GM18508 (cell line): ENCODE data around the gene JCAD.

Experiments used
- ATAC-seq: cut with Tn5 transposase; IDR thresholded peaks from one replicate; pipeline ENCODE4 v1.9.1; 2021; ENCODE audit warnings: moderate number of reproducible peaks; ENCODE audit not compliant: insufficient read depth, unreplicated experiment

Gene JCAD

GRCh38 chr10:30073767-30074060 lies 14.3 kb upstream of the JCAD start:
- ATAC-seq: no peak

DNA sequence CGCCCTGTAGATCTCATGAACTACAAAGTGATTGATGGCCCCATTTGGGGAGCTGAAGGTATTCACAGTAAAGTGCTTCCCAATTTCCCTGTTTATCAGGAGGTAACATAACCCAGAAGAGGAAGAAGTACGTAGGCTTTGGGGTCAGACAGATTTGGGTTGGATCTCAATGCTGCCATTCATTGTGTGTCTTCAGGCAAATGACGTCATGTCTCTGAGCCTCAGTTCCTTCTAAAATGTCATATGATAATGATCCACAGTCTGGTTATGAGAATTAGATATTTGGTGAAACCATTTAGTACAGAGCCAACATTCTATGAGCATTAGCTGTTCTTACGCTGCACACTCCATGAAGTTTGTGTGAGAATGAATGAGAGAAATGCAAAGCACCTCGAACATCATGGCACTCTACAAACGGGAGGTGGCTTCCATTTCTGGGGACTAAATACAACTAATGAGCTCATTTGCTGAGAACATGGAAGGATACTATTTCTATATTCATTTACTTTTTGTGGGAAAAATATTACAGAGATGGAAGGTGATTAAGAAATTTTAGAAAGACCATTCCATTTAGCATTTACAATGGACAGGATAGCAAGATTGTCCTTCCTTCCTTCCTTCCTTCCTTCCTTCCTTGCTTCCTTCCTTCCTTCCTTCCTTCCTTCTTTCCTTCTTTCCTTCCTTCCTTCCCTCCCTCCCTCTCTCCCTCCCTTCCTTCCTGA lies 13.8 kb upstream of the JCAD start:
- ATAC-seq: no peak

GRCh38 chr10:30072068-30072467 lies 12.7 kb upstream of the JCAD start:
- ATAC-seq: no peak

DNA sequence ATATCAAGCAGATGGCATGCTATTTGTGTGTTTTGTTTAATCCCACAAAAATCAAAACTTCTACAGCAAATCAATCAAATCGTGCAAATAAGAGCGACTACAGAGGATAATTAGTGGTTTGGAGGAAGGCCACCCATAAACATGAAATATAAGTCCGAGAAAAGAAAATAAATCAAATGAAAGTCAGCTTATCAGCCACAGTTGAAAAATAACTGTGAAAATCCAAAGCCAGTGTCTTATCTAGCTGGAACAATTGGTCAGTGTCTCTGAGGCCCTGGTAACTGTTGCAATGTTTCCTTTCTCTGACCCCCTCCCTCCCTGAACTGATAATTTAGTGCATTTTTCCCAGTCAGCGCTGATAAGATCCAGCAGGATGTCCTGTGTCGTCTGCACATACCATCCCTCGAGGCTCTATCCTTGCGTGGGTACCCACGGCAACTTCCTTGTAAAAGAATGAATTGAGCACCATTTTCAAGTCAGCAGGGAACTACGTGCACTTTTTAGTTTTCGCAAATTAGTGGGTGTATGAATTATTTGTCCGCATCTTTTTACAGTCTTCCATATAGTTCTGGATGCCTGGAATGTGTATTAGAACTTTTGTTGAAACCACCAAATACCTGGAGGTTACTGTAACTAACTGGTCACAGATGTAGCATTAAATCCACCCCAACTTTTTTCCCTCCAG lies 10.8 kb upstream of the JCAD start:
- no peak for ATAC-seq

DNA sequence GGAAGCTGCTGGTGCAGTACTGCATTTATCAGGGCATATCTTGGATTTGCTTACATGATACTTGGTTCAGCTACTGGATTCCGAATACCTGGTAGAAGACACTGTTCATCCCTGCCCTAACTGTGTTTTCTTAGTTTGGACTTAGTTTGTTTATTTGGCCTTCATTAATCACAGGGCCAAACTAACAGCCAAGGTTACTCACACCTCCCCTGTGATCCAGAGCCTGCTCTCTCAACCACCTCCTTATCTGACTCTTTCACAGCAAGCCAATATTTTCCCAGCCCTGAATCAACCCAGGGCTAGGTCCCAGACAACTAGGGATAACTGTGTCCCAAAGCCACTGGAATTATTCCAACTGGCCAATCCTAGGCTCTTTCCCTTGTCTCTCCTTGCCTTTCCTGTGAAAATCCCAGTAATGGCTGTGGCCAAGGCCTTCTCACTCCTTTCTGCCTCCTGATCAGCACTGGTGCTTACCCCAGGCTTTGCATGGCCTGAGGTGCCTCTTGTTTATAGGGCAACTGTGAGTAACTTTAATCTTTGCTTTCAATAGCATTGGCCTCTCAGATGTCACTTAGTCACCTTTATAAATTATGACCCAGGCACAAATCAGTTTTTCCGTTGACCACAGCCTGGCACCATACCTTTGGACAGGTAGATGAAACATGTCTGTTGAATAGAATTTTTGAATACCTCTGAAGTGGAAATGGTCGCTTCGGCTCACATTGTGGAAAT lies 9.3 kb upstream of the JCAD start:
- no peak for ATAC-seq

GRCh38 chr10:30063099-30063498 lies 3.7 kb upstream of the JCAD start:
- ATAC-seq: no peak

DNA sequence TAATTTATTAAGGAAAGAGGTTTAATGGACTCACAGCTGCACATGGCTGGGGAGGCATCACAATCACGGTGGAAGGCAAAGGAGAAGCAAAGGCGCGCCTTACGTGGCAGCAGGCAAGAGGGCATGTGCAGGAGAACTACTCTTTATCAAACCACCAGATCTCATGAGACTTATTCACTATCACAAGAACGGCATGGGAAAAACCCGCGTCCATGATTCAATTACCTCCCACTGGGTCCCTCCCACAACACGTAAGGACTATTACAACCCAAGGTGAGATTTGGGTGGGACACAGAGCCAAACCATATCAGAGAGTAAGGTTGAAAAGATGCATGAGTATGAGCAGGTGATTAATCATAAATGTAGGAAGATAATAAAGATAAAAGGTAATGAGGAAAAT lies 3.2 kb upstream of the JCAD start:
- ATAC-seq: no peak

- ATAC-seq: no peak
These were observed 2.7 kb upstream of the JCAD start for GRCh38 chr10:30062090-30062489.

DNA sequence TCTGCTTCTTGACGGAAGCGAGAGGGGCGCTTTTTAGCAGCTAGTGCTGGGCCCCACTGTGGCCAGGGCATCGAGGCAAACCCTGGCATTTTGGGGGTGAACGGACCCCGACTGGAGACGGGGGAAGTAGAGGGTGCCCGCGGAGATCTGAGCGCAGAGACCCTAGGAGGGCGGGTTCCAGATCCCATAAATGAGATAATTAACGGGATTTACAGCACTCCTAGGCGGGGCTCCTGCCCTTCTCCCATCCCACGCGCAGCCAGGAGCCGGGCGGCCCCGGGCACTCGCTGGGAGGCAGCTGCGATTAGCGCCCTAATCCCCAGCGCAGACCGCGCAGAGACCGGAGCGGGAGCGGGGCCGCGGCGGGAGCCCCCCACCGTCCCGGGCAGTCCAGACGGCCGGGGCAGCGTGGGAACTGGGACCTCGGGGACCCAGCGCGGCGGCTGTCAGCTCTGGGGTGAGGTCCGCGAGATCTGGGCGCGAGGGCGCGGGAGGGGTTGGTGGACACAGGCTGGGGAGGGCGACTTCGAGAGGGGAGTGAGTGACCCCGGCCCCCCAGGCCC lies 735 bp downstream of the JCAD start:
- no peak for ATAC-seq

- ATAC-seq: no peak
These were observed 1.4 kb downstream of the JCAD start for GRCh38 chr10:30057894-30058556.

DNA sequence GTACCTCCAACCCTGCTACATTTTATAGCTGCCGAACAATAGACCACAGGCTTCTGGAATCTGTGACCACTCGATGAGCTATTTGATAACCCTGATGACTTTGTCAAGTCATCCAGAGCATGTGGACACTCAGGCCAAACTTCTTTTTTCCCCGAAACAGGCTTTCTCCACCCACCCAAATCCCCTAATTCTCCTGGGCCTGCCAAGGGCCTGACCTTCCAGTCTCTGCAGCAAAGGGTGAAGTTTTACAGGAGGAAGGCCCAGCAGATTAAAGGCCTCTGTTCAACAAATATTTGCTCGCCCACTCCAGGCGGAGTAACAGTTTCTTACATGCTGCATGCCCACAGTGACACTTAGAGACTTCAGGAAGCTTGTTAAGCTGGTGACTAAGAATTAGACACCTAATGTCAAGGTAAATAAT lies 2.0 kb downstream of the JCAD start:
- no peak for ATAC-seq

GRCh38 chr10:30056767-30057355 lies 2.5 kb downstream of the JCAD start:
- ATAC-seq: no peak

GRCh38 chr10:30056281-30056680 lies 3.1 kb downstream of the JCAD start:
- ATAC-seq: no peak

- no peak for ATAC-seq
These were observed 4.1 kb downstream of the JCAD start for GRCh38 chr10:30055226-30055662.

- ATAC-seq: no peak
These were observed 7.3 kb downstream of the JCAD start for GRCh38 chr10:30052062-30052461.

DNA sequence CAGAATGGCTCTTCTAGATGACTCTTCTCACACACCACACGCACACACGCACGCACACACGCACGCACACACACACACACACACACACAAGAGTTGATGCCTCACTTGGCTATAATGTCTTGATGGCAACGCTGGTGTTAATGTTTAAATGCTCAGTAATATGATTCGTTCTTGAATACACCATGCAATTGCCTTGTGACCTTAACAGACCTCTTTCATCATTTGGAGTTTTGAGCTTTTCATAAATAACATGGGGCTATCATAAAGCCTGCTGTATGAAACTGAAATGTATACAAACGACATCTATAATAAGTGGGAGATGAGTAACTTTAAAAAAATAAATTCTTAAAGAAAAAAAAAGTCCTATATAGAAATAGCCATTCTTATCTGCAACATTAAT lies 8.2 kb downstream of the JCAD start:
- no peak for ATAC-seq

DNA sequence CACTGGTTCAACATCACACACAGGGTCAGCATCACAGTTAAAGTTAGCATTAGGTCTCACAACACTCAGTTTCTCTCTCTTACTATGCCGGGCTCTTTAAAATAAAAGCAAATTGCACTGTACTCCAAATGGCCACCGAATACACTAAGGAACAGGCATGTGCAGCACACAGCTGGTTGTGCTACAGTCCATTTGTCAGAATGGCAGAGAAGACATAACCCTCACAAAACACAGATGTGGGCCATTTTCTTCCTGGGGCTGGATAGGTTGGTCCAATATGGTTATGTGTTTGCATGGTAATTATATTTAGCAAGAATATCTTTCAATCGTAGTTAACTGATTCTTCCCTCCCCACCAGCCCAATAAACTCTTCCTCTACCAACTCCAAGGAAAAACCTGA lies 9.0 kb downstream of the JCAD start:
- ATAC-seq: no peak

GRCh38 chr10:30048768-30049517 lies 10.4 kb downstream of the JCAD start:
- no peak for ATAC-seq

DNA sequence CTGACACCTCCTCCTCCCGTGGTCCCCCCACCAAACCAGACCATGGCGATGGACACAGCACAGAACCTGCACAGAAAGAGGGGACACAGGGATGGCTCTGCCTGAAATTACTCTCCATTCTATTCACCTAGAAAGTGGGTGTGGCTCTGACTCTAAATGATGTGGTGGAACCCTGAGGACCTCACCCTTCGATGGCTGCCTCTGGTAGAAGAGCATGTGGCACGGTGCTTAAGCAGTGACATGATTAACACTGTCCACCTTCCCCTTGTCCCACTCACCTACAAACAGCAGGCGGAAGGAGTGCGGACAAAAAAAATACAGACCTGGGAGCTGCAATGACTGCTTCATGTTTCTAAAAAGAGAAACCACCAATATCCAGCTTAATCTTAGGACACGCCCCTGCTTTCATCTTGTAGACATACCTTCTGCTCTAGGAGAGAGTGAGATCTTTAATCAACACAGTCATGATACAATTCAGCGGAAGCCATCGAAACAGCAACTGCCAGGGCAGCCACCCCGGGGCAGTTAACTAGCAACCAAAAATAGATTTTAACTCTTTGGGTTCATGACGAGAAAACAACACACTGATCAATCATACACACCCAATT lies 11.4 kb downstream of the JCAD start:
- ATAC-seq: no peak
